Measurements from ENCODE around the gene ANAPC2. TPM values are rescaled to one million over a fixed set of nuclear protein-coding genes. Genes with fewer than 3 reads are reported as not detected.

The ANAPC2 gene
- polyA plus RNA-seq, 4 donors, result 37.1 to 50.4 (median 40.9) TPM

DNA sequence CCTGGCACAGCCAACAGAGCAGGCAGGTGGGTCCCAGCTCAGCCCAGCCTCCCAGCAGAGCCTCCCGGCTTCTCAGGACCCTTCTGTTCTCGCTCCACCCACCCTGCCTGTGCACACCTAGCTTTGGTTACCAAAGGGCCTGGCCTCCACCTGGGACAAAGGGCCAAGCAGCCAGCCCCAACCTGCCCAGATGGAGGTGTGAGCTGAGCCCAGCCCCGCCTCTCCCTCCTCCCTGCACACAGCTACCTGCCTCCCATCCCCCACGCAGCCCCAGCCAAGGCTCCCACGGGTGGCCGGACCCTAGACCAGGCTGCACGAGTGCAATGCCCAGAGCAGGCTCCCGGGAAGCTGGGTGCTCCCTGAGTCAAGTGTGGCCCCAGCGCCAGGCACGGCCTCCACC lies 6.5 kb upstream of the ANAPC2 start:
- DNase-seq (ENCODE audit: low read depth in 4 of 4, low spot score in 3 of 4), result no peak

DNA sequence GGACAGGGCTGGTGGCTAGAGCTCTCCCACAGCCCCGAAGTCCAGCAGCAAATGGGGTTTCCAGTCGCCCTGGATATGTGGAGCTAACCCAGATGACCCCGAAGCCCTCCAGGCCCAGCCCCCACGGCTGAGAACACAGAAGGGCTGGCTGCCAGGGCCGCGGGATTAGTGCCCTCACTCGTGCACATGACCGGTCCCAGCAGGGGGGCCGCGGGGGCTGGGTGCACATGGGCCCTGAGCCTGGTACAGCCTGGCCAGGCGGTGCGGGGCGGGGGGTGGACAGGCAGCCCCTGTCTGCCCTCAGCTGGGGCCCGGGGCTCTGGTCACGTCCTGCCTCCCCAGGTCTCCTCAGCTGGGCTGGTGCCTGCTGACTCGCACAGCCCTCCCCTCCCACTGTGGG lies 6.0 kb upstream of the ANAPC2 start:
- no peak for DNase-seq (ENCODE audit: low read depth in 4 of 4, low spot score in 3 of 4)

DNA sequence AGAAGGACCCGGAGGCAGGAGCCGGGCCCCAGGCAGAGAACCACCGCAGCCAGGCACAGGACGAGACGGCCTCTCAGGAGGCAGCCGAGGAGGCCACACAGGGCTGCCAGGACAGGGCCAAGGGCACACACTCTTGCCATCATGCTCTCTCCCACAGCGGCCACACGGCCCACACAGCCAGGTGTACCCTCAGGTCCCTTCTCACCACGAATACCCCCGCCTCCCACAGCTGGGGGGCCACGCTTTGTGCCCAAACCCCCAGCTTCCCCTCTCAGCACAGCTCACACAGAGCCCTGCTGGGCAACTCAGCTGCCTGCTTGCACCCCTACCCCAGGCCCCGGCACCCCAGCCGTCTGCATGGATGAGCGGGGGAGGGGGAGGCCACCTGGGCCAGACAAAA lies 5.4 kb upstream of the ANAPC2 start:
- no peak for DNase-seq (ENCODE audit: low read depth in 4 of 4, low spot score in 3 of 4)

DNA sequence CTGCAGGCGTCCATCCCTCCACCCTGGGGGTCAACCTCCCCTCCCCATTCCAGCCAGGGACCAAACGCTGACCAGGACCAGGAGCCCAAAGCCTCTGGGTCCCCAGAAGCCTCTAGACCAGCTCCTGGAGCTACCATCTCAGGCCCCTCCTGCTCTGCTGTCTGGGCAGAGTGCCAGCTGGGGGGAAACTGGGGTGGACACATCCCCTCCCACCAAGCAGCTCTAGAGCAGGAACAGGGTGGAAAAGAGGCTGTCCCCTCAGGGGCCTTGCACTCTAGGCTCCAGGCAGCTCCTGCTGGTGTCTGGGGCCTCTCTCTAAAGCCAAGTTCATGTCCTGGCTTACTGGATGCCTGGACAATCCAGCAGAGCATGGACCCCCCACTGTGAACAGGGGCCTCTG lies 4.5 kb upstream of the ANAPC2 start:
- DNase-seq (ENCODE audit: low read depth in 4 of 4, low spot score in 3 of 4), result no peak

DNA sequence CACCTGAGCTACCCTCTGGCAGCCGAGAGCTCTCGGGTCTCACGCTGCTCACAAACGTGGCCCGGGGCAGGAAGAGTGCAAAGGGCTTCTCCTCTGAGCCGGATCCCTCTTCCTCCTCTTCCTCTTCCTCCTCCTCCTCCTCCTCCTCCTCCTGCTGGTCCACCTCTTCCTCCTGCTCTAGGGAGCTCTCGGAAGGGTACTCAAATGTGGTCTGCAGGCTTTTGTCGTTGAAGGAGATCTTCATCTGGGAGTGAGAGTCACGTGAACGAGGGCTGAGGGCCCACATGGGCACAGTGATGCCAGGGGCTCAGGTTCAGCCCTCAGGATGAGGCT lies 4.1 kb upstream of the ANAPC2 start:
- no peak for DNase-seq (ENCODE audit: low read depth in 4 of 4, low spot score in 3 of 4)

DNA sequence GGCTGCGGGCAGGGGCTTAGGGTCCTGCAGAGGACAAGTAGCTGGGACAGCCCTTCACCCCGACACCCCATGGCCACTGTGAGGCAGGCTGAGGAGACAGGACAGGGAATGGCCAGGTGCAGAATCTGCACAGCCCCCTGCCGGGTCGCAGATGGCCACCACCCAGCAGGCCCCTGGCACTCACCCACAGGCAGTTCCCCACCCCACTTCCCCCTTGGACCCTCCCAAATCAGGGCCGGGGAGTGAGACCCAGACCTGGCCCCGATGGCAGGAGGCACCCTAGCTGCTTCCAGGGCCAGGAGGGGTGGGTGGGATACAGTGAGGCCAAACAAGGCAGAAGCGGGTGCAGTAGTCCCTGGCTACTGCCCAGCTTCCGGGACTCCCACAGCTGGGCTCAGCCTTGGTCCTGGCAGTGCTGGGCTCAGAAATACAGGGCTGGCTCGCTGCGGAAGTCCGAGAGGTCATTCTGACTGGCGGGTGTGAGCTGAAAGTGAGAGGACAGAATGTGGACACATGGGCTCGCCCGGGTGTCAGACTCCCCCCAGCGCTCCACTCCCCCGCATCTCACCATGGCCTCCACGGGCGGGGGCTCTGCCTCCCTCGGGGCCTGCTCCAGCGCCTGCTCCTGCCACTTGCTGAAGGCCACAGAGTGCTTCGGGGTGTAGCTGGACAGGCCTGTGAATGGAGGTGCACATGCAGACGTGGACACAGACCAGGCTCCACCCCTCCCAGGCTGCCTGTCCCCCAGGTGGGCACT lies 3.5 kb upstream of the ANAPC2 start:
- DNase-seq (ENCODE audit: low read depth in 4 of 4, low spot score in 3 of 4), result no peak

DNA sequence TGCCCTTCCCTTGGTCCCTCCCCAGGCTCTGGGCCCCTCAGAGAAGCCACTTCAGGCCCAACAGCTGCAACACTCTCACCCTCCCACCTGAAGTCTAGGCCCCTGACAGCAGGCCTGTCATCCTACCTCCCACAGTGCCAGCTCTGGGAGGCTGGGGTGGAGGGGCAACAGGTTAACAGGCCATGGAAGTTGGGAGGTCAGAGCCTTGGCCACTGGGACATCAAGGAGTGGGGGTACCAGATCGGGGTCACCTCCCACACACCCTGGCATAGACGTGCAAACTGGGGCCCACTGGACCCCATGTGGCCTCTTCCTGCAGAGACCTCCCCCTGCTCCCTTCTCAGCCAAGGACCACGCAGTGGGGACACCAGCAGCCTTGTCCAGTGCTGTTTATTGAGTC lies 2.9 kb upstream of the ANAPC2 start:
- DNase-seq (ENCODE audit: low read depth in 4 of 4, low spot score in 3 of 4), result no peak

DNA sequence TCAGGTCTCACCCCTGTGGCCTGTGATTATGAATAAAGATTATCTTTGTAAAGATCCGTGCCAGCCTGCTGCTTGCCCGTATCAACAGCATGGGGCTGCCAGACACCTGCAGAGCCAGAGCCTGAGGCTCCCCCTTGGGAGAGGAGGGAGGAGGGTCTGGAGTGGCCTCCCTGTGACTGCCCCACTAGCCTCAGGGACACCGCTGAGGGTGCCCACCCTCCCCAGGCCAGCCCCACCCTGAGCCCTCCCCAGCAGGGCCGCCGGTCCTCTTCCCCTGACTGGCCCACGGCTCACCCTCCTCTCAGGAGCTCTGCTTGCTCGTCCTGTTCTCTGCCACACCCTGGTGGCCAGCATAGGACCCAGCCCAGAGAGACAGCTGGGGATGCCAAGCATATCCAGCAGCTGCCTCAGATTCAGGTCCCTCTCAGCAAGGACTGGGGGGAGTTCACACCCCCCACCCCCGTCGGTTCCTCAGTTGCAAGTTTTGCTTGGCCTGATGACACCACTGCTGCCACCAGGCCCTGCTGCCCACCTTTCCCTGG lies 2.0 kb upstream of the ANAPC2 start:
- no peak for DNase-seq (ENCODE audit: low read depth in 4 of 4, low spot score in 3 of 4)

DNA sequence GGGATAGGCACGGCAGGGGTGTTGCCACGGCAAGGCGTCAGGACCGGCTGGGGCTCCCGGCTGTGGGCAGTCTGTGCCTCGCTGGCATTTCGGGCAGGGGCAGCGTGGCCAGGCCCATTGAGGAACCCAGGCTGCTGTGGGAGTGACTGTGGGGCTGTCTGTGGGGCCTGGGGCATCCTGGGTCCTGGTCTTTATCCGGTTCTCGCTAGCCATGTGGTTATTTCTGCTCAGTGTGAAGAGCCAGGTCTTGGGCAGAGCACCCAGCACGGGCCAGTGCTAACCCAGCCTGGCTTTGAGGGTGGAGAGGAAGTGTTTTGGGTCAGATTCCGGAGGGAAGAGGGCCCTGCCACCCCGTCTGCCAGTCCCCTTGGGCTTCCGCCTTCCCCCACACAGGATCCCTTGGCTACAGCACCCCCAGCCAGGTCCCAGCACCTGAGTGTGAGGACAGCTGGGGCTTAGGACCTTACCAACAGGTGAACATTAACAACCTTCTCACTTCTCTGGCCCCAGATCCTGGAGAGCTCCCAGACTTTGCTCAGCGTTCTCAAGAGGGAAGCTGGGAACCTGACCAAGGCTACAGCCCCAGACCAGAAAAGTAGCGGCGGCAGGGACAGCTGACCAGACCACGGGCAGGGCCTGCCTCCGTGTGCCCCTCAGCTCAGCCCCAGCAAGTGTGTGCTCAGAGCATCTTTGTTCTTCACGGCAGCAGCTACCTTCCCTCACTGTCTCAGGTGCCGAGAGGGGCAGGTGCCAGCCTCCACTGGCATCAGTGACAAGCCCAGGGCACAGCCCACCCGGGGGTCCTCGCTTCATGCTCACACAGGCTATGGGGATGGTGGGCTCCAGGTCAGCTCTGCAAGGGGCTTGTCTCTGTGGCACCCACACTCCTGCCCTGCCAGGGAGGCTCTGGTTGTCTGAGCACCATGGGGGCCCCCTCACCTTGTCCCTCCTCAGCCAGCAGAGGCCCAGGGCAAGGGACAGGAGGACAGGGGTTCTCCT lies 1.2 kb upstream of the ANAPC2 start:
- no peak for DNase-seq (ENCODE audit: low read depth in 4 of 4, low spot score in 3 of 4)

DNA sequence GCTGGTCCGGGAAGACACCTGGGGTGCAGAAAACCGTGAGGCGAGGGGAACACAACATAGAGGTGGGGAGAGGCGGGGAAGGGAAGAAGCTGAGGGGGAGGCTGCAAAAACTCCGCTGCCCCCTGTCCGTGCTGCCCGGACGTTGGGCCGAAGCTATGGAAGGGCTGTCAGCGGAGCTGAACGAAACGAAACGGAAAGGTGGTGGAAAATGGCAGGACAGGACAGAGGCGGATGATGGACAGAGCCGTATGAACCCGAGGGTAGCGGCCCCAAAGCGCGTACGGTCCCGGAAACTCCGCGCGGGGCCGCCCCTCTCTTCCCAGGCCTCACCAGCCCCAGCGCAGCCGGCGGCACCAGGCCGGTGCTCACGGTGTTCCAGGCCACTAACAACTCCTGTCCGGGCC lies 272 bp downstream of the ANAPC2 start:
- DNase-seq (ENCODE audit: low read depth in 4 of 4, low spot score in 3 of 4), result no peak

DNA sequence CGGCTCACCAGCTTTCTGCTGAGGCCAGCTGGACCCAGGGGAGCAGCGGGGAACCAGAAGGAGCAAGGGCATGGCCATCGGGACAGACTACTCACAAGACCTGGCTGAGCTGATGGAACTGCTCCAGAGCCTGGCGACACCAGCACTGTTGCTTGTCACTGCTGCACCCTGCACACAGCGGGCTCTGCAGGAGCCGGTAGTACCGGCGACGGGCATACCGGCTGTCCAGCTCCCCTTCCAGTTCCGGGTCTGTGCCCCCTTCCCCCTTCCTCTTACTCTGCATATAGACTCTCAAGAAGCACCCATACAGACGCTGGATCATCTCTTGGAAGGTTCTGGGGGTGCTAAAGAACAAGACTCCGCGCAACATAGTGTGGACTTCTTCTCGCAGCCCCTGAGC lies 974 bp downstream of the ANAPC2 start:
- no peak for DNase-seq (ENCODE audit: low read depth in 4 of 4, low spot score in 3 of 4)

DNA sequence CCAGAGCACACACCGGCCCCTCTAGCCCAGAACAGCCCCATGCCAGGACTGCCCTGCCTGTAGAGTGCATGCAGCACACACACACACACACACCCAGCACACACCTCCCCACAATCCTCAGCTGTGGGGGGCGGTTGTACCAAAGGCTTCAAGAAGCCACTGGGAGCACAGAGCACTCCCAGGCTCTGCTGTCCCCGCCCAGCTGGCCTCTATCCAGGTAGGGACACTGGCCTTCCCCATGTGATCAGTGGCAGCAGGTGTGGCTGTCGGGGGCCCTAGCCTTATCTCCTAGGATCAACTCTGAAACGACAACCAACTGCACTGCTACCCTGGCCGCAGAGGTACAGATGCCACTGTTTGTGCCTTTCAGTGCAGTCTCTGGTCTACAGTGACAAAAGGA lies 2.0 kb downstream of the ANAPC2 start:
- DNase-seq (ENCODE audit: low read depth in 4 of 4, low spot score in 3 of 4), result no peak

DNA sequence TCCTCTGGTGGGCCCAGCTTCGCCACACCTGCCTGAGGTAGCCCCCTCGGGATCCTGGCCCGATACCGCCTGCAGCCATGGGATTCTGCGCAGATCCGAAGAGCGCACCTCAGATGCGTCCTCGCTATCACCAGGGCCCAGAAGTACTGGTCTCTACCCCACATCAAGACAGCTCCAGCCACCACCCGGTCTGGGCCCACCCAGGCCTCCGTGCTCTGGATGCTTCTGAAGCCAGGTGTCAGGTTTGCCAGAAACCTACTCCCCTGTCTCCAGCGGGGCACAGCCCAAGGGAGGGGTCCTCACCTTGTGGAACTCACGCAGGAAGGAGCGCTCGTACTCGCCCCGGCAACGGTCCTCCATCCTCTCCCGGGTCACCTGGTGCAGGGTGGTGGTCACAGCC lies 2.4 kb downstream of the ANAPC2 start:
- no peak for DNase-seq (ENCODE audit: low read depth in 4 of 4, low spot score in 3 of 4)

DNA sequence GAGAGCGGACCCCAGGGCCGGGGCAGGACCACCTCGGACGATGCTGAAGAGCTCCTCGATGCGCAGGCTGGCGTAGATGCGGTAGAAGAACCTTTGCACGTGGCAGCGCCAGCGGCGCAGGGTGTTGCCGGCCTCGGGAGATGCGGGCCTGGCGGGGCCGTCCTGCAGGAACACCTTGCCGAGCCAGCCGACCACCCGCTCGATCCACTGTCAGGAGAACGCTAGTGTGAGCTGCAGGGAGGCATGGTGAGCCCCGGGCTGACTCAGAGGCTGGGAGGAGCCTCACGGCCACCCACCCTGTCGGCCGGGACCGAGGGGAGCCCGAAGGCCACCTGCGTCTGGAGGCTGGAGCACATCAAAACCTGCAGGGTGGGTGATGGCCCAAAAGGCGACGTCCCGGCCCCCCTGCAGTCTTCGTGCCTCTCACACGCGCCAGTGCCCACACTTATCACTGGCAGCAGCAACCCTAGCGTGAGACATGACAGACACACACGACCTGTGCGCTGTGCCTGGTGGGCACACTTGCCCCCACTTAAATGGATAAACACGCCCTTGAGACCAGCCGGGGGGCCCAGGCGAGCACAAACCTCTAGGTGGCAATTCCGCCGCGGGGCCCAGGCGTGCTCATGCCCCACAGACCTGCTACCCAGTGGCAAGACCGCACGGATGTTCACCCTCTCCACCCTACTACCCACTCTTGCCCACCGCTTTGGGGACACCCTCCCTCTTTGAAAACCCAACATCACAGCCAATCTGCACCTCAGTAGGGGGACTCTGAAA lies 3.3 kb downstream of the ANAPC2 start:
- DNase-seq (ENCODE audit: low read depth in 4 of 4, low spot score in 3 of 4), result no peak

DNA sequence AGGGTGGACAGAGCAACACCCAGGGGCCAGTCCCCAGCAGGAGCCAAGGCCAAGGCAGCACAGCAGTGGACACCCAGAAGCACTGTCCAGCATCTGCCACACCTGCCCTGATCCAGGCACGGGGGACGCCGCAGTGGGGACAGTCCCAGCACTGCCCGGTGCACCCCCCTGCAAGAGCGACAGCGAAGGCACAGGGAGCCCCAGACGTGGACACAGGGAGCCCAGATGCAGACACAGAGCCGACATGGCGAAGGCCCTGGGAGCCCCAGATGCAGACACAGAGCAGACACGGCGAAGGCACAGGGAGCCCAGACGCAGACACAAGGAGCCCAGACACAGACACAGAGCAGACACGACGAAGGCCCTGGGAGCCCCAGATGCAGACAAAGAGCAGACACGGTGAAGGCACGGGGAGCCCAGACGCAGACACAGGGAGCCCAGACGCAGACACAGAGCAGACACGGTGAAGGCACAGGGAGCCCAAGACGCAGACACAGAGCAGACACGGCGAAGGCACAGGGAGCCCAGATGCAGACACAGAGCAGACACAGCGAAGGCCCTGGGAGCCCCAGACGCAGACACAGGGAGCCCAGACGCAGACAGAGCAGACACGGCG lies 4.3 kb downstream of the ANAPC2 start:
- DNase-seq (ENCODE audit: low read depth in 4 of 4, low spot score in 3 of 4), result no peak

DNA sequence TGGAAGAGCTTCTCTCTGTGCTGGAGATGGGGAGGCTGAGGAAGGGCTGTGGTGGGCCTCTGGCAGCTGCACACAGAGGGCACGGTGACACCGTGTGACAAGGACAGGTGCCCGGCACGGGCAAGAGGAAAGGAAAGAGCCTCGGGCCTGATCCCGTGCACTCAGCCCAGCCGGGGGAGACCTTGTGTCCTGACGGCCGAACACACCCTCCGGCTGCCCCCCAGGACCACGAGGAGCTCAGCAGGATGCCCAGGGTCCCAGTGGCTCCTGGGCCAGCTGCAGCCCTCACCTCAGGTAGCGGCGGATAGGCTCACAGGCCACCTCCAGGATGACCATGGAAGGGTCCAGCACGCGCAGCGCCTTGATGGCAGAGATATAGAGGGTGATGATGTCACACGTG lies 5.5 kb downstream of the ANAPC2 start:
- no peak for DNase-seq (ENCODE audit: low read depth in 4 of 4, low spot score in 3 of 4)

DNA sequence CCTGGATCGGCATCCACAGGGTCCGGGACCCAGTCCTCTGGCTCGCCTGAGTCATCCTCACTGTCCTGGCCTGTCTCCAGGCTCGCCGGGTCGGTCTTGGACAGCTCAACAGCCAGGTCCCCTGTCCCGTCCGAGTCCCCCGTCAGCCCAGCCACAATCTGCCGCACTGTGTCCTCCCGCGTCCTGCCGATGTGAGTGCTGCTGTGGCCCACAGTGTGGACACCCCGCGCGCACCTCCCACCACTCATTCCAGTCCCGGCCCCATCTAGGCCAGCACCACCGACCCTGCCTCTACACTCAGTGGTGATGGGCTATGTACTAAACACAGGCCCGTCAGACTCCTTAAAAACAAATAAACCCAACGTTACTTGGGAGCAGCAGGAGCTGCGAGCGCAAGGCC lies 6.7 kb downstream of the ANAPC2 start:
- no peak for DNase-seq (ENCODE audit: low read depth in 4 of 4, low spot score in 3 of 4)

DNA sequence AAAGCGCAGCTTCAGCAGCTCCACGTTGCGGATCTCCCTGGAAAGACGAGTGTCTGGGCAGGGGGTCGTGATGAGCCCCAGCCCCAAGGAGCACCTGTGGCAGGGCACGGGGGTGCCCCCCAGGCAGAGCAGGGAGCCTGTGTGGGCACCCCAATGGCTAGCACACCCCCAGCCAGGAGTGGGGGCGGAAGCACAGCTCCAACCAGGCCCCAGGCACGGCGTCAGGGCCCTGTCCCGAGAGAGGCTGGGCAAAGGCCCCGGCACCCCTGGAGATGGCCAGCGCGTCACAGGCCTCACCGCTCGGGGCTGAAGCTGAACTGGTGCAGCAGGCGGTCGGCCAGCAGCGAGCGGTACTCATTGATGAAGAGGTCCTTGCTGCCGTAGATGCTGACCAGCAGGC lies 7.9 kb downstream of the ANAPC2 start:
- DNase-seq (ENCODE audit: low read depth in 4 of 4, low spot score in 3 of 4), result no peak

DNA sequence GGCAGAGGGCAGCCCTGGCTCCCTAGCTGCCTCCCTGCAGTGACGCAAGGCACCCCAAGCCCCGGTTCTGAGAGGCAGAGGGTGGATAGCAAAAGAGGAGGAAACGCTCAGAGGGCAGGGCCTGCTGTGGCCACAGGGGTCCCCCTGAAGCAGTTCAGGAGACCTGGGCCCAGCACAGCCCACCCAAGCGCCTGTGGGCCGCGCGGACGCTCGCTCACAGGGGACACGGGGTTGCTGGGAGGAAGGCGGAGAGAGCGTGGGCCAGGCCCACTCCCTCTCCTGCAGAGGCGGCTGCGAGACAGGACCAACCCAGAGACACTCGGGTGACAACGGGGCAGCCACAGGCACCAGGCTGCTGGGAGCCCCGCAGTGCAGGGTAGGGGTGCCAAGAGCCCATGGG lies 8.6 kb downstream of the ANAPC2 start:
- DNase-seq (ENCODE audit: low read depth in 4 of 4, low spot score in 3 of 4), result no peak

DNA sequence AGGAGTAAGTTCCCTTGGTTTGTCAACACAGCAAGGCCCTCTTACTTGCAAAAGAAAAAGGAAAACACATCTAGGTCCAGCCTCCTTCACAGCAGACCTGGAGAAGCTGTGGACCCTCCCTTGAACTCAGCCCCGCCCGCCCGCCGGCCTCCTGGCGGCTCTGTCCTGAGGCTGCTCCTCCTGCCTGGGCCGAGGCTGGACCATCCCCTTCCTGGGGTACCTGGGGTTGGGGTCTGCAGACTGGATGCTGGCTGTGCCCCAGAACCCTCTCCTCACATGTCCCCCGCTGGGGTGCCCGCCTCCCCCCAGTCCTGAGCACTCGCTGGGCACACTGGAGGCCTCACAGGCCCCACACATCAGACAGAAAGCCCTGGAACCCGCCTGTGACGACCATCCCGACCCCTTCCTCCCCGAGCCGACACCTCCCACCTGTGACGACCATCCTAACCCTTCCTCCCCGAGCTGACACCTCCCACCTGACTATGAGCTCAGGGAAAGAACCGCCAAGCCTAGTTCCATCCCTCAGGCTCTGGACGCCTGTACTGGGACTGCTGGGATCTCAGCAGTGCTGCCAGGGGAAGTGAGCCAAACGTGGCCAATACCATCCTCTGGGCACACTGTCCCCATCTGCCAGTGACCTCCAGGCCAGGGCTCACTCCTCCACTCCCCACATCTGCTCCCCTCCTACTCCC lies 9.3 kb downstream of the ANAPC2 start:
- DNase-seq (ENCODE audit: low read depth in 4 of 4, low spot score in 3 of 4), result no peak
